ENCODE measurements around the gene MAPKAPK2.

Gene MAPKAPK2

DNA sequence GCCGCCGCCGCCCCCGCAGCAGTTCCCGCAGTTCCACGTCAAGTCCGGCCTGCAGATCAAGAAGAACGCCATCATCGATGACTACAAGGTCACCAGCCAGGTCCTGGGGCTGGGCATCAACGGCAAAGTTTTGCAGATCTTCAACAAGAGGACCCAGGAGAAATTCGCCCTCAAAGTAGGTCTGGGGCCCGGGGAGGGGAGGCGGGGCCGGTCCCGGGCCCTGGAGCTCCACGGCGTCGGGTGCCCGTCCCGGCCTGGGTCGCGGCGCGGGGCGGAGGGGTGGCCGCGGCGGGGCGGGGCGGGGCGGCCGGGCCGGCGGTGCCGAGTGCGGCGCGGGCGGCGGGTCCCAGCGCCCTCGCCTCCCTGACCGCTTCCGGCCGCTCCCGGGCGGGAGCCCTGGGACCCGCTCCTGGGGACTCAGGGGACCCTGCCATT, 646 bp downstream of the MAPKAPK2 start:
- no peak for DNase-seq

DNA sequence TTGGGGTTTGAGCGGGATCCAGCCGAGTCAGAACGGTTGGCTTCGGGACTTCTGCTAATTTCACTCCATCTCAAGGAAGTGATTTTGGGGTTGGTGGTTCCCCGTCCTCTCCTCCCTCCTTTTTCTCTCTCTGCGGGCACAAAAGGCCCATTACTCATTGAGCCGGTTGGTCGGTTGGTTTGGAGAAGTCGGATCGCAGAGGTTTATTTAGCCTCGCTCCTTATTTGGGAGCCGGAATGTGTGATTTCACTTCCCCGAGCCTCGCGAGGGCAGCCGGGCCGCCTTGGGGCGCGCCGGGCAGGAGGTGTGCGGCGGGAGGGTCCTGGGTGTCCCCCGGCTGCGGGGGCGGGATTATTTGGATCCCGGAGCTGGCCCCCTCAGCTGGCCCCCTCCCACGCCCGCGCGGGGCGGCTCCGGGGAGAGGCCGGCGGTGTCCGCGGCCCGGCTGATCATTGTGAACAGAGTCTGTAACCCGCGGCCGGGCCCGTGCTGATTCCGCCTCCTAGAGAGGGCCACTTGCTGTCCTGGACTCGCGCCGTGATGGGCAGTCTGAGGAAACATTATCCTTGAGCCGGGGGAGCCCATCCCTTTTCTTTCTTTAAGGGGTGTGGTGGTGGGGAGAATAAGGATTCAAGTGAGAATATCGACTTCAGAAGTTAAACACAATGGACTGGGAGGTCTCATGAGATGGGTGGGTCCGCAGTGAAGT, 1.2 kb downstream of the MAPKAPK2 start:
- DNase-seq: no peak

DNA sequence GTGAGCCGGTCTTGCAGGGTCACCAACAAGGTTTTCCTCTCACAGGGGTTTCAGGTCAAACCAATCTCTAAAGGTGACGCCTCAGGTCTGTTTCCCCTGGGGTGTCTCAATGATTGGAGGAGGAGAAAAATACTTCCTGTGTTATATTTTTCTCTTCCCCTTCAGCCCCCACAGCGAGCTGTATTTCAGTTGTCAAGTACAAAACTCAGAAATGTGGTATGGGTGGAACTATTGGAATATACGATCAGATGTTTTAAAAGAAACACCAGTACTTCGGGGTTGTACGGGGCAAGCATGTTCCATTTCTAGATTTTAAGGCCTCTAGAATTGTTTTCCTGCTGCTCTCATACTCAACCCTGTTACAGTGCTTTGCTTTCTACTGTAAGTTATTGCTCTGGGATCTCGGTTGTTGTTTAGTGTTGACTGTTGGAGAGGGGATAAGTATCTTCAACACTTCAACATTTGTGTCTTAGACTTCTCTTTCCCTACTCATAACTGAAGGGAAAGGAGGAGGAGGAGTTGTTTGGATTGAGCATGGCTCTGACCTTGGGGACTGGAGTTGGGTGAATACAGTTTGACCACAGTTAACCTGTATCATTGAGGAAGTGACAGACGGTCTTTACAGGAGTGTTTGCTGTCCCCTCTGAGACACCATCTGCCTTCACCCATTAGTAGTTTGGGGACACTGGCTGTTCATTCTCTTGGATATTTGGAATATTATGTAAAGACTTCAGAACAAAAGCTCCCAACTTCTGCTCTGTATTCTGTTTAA, 2.0 kb downstream of the MAPKAPK2 start:
- no peak for DNase-seq

DNA sequence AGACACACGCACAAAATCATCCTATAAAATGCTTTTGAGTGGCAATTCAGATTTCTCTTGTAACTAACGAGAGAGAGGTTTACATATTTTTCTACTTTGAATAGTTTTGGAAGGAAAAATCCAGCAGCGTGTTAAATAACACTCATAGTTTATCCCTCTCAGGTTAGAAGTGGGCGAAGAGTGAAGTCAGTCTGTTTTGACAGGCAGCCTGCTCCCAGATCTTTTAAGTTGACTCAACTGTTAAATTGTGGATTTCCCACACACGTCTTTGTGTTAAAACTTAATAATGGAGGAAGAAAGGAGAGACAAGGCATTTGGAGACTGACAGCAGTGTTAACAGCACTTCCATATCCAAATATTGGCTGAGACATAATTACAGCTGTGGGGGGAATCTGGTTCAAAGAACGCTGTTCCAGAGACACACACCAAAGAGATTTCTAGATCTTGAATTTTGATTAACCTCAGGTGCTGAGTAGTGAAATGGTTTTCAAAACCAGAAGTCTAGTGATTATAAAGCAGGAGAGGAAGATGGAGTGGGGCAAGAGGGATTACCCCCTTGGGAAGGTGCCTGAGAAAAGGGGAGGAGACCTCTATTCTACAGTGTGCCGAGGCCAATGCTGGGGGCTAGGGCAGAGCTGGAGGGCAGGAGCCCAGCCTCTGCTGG, 2.7 kb downstream of the MAPKAPK2 start:
- no peak for DNase-seq

DNA sequence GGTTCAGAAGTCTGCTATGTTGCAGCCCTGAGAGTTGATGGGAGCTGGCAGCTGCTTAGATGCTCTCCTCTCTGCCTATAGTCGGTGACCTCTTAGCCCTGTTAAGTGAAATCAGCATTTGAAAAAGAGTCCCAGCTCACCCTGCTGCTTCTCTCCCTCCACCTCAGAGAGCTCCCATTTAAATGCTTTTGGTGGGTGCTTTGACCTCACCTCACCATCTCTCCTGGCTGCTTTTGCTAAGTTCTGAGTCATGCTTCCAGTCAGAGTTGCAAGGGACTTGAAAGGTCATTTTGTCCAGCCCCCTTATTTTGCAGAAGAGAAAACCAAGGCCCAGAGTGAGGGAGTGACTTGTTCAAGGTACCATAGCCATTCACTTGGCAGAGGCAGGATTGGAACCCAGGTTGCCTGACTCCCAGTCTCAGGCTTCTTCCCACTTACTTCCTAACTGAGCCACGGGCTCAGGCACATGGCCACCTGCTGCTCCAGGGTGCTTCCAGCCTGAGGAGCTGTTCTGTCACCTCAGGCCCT, 3.3 kb downstream of the MAPKAPK2 start:
- no peak for DNase-seq

DNA sequence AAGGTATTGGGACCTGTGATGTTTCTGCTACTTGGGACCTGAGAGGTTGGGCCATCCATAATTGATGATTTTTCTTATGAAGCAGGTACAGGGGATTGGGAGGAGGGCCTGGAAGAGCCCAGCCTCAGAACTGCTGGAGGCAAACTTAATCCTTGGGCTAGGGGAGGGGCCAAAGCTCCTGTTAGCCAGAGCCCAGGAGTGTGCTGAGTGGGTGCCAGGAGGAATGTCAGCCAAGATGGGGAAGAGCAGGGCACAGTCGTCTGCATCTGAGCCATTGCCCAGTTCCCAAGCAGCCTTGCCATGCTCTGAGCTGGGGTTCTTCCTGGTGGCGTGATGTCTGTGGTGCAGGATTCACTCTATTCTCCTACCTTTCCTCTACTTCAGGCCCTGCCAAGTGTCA, 5.8 kb downstream of the MAPKAPK2 start:
- no peak for DNase-seq

DNA sequence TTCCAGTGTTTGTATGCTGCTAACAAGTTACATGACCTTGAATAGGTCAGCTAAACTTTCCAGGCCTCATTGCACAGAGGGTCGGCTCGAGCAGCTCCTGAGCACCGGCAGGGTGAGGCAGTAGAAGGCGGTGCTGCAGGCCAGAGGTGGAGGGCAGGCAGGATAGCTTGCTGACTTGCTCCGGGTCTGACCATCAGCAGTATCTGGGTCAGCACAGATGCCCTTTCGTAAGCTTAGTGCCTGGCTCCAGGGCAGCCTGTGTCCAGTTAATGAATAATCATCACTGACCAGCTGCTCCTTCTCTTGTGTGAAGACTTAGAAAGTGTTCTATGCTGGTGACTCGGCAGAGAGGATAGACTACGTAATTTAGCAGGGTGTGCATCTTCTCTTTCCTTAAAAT, 6.9 kb downstream of the MAPKAPK2 start:
- no peak for DNase-seq

DNA sequence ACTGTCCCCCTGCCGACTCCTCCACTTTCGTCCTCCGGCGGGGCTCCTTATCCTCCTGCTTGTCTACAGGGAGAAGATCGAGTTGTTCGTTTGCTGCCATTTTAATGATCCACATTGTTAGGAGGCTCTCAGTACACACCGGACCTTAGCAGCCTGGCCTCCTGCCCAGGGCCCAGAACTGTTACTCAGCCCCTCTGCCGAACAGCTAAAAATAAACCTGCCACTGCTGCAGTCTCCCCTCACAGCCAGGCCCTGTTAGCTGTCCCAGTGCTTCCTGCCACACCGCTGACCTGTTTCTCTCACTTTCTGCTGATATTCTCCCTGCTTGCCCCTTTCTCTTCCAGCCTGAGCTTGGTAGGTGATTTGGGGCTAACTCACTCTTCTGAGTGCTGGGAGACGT, 8.3 kb downstream of the MAPKAPK2 start:
- DNase-seq: no peak

DNA sequence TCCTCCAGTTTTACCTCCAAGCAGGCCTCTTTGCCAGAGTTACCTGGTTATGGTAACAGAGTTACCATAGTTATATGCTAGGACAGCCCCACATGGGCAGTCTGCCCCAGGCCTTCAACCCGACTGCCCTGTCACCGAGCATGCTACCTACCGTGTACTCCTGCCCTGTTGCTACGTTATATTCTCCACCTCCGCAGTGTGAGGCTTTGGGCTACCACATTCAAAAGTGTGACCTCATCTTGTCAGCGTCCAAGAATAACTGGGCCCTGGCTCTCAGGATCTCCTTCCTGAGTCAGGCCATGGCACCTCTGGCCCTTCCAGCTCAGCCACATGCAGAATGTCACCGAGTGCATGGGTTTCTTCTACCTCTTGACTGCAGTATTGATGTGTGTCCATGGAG, 8.9 kb downstream of the MAPKAPK2 start:
- DNase-seq: no peak

DNA sequence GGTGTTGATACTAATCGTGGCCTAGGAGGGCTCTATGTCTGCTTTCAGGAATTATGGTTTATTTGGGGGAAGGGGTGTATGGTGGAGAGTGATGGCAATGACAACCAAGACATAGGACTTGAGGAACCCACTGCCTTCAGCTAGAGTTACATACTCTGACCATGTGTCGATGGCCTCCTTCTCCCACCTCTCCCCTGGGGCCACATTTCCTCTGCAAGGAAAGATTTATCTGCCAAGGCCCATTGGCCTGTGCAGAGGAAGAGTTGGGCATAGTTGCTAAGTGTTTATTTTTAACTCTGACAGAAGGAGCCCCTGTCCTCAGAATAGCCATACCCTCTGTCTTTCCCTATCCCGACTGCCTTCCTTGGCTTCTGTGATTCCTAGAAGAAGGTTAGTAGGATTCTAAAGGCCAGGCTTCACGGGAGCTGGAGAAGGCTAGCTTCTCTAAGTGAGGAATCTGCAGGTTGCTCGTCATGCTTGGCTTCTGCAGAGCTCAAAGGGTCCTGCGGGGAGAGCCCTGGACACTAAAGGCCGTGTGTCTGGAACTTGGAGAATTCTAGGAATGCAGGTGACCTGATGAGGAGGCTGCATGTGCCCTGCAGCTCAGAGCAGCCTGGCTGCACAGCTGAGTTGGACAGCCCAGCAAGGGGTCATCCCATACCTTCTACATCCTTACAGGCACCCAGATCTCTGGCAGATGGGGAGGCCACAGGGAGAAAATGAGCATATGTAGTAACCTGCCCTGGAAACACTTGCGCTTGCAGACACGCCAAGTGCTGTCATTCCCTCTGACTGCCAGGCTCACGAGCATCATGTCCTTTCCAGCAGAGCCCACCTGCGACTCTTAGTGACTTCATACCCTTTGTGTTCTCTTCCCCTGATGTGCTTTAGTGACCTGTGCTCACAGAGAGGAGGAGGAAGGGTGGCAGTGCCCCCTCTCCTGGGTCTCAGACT, 9.7 kb downstream of the MAPKAPK2 start:
- no peak for DNase-seq

DNA sequence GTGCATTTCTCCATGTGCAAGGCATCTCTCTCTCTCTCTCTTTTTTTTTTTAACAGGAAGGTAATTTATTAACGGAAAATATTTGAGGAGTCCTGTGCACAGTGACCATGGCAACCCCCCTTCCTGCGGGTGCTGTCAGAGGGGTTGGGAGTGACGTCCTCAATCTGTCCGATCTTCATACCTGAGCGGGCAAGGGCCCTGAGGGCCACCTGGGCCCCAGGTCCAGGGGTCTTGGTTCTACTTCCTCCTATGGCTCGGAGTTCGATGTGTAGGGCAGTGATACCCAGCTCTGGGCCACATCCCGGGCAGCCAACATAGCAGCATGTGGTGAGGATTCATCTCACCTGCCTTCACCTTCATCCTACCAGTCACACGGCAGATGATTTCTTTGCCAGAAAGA, 11.0 kb downstream of the MAPKAPK2 start:
- DNase-seq: no peak

DNA sequence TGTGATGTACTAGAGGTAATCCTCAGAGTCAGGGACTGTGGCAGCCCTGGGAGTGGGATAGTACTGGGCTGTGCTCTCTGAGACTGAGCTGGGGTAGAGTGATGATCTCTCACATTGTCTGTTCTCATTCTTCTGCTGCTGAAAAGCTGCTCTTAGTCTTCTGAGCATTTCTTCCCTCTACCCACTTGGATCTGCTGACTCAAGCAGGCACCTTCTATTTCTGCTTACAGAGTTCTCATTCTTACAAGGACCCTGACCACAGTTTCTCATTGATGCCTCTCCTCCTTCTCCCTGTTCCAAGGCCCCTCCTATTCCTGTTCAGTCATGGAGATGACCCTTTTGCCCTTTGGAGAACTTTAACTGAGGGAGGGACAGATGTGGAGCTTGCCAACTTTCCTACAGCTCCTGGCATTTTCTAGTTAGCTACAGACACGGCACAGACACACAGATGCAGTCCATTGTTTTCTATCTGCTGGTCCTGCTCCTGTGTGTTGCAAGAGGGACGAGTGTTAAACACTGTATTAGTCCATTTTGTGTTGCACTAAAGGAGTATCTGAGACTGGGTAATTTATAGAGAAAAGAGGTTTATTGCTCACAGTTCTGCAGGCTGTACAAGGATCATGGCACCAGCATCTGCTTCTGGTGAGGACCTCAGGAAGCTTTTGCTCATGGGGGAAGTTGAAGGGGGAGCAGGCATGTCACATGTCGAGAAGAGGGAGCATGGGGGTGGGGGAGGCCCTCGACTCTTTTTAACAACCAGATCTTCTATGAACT, 12.3 kb downstream of the MAPKAPK2 start:
- no peak for DNase-seq

DNA sequence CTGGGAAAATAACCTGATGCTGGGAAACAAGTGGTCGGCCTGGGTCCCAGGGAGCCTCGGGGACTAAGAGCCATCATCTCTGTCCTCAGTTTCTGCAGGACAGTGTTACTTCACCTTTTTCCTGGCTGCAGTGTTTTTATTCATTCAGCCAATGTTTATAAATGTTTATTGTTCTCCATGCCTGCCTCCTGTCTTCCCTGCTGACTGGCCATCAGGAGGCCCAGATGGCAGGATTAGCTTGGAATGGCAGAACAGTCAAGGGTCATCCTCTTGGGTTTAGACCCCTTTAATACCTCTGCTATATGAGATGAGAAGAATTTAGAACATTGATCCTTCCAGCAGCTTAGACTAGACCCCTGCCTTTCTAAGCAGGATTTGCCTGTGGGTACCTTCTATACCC, 13.3 kb downstream of the MAPKAPK2 start:
- DNase-seq: no peak

DNA sequence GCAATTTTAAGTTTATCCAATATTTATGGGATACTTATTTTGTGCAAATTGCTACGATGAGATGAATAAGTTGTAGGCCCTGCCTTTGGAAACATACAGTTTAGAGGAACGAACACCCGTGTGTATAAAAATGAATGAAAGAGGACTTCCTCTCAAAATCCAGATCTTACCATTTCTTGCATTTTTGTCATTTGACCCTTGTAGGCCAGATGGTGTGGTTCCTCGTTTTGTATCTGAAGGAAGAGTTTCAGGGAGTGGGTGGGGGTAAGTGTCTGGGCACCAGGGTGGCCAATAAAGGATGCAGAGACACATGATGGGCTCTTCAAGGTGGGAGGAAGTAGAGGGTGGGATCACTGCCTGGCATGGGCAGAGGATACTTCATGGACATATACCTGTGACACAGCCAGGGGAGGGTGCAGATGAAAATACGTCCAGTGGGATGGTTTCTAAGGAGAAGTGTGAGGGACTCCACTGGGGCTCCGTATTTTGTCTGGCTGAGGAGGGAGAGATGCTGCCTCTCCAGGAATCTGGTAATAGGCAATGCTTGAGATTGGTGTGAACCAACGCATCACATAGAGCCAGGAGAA, 14.4 kb downstream of the MAPKAPK2 start:
- DNase-seq: no peak

DNA sequence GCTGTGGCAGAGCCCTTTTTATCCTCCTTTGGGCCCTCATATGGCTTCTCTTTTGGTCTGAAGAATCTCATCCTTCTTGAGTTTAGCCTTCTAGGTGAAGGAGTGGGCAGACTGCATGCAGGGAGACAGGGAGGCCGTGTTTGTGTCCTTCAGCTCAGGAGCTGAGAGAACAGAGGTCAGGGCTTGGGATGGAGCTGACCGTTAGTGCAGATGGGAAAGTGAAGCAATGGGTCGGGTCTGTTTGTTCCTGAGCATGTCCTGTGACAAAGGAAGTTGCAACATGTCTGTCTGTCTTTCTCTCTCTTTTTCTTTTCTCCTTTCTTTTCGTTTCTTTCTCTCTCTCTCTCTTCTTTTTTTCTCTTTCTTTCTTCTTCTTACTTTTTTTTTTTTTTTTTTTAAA, 14.9 kb downstream of the MAPKAPK2 start:
- DNase-seq: no peak

DNA sequence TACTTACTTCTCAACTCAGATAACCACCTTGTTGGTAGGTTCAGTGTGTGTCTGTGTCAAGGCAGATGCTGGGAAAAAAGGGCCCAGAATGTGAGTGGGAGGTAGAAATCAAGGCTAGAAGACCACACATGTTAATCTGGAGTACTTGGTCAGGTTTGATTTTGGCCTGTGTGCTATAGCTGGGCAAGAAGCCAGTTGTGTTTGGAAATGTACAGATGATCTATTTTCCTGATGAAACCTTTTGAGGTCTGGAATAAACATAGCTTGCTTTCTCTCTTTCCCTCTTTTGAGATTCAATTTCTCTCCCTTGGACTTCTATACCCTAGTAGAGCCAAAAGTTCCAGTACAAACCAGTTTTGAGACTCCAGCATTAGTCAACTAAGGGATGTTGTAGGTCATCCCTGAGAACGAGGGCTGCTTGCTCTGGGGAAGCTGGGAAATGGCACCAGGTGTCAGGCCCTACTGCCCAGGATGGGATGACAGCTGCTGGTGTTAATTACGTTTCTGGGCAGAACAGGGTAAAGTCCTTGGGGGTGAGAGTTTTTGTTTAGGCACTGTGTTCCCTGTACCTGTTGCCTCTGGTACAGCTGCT, 15.8 kb downstream of the MAPKAPK2 start:
- DNase-seq: no peak

DNA sequence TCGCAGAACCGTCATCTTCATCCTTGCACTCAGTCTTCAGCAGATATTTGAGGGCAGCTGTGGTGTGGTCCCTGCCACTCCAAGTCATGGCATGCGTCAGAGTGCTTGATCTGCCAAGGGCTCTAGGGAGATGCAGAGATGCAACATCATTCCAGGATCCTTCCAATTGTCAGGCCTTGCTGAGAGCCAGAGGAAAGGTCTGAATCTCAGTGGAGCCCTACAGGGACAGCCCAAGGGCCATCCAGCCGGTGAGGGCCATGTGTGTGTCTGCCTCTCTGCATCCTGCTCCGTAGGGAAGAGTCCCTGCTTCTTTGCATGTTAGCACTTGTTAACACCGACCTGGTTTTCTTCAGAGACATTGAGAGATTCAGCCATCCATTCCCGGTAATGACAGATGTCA, 17.6 kb downstream of the MAPKAPK2 start:
- no peak for DNase-seq

DNA sequence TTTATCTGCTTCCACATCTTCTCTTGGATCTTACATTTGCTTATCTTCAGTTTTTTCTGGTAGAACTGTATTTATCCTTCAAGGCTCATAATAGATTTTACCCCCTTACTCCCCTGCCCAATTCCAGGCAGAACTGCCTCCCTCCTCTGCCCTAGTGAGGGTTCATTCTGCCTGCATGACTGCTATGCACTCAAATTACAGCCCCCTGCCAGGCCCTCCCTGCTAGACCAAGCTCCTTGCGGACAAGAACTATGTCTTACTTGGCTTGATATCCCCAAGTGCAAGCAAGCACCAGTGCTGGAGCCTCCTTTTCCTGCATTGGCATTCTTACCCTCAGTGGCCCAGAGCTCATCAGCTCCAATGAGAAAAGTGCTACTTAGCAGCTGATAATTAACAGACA, 18.1 kb downstream of the MAPKAPK2 start:
- DNase-seq: no peak

DNA sequence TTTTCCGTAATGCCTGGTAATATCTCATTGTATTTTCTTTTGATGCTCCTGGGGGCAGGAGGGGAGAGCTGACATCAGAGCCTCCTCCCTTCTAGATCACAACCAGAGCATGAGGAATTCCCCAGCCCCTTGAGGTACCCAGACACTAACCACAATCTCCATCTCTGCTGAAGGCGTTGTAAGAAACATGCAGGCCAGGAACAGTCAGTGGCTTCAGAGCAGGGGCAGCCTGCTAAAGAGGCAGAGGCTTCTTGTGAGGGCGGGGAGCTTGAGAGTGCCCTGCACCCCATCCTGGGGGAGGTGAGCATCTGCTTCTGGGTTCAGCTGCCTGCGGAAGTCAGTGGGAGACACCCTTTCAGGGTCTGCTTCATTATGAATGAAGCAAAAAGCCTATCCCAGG, 19.0 kb downstream of the MAPKAPK2 start:
- no peak for DNase-seq

DNA sequence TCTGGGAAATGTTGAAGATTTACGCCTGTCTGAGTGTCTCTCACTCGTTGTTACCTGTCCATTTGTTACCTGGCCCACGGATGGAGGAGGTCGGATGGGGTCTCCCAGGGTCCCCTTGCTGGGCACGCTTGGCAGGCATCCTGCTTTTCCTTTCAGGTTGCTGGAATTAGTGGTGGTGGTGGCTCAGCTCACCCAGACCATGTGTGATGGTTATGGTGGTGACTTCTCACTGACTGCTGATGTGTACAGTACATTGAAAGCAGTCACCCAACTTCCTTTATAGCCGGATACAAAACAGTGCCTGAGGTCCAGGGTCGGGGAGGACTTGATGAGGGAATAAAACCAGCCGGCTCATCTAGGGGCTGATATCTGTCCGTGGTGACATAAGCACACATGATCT, 19.5 kb downstream of the MAPKAPK2 start:
- DNase-seq: no peak

DNA sequence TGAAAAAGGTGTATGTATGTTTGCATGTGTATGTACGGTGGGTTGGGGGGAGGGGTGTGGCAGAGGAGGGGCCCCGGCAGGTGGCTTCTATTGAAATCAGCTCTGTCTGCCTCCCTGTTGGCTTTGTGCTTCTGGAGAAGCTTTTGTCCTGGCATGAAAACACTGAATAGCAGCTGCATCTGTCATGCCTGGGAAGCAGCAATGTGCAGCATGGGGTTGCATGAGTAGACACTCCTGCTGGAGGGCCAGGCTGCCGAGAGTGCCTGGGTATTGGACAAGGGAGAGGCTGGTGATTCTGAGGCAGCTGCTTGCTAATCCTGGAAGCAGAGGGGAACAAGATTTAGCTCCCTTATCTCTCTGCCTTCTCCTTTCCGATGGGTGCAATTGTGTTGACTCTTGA, 20.5 kb downstream of the MAPKAPK2 start:
- DNase-seq: peak; percentile 85

Measured in NCI-H1436 (cell line).